ENCODE measurements around the gene PKIG.

Gene PKIG

GRCh38 chr20:44629542-44629941, 47.2 kb downstream of the PKIG start:
- Histone ChIP-seq H3K4me3 (replicated peaks; ENCODE audit: insufficient read depth, low read length) (no peak overlapping the region), H3K27ac (replicated peaks) (no peak overlapping the region), H3K27me3 (ENCODE audit: insufficient read depth, poor library complexity, severe bottlenecking) (no peaks in the 10 kb centered on the region)
- no peak for DNase-seq (ENCODE audit: low read depth in 1 of 2, low spot score in 1 of 2)
- TF ChIP-seq POLR2AphosphoS5 (IDR thresholded peaks at IDR 0.05; ENCODE audit: low read depth) (no peak), SPI1 (IDR thresholded peaks at IDR 0.05; ENCODE audit: borderline replicate concordance, low read depth) (no peak), REST (IDR thresholded peaks at IDR 0.05; ENCODE audit: insufficient replicate concordance, low read depth) (no peak), CTCF (IDR thresholded peaks at IDR 0.05; ENCODE audit: insufficient read depth, low read length) (no peak), GABPA (IDR thresholded peaks at IDR 0.05; ENCODE audit: low read depth) (no peak)

- no peak for DNase-seq (ENCODE audit: low read depth in 1 of 2, low spot score in 1 of 2)
- H3K4me3 ChIP-seq (replicated peaks; ENCODE audit: insufficient read depth, low read length): no peak overlapping the region
- H3K27ac ChIP-seq (replicated peaks): no peak overlapping the region
- TF ChIP-seq REST (IDR thresholded peaks at IDR 0.05; ENCODE audit: insufficient replicate concordance, low read depth) (no peak), SPI1 (IDR thresholded peaks at IDR 0.05; ENCODE audit: borderline replicate concordance, low read depth) (no peak)
- no peaks in the 10 kb centered on the region for H3K27me3 ChIP-seq (ENCODE audit: insufficient read depth, poor library complexity, severe bottlenecking)
Observed at GRCh38 chr20:44630297-44630696, 47.9 kb downstream of the PKIG start.

GRCh38 chr20:44632103-44632752, 49.8 kb downstream of the PKIG start:
- TF ChIP-seq POLR2AphosphoS5 (IDR thresholded peaks at IDR 0.05; ENCODE audit: low read depth) (no peak), REST (IDR thresholded peaks at IDR 0.05; ENCODE audit: insufficient replicate concordance, low read depth) (no peak), CTCF (IDR thresholded peaks at IDR 0.05; ENCODE audit: insufficient read depth, low read length) (no peak), SPI1 (IDR thresholded peaks at IDR 0.05; ENCODE audit: borderline replicate concordance, low read depth) (no peak), GABPA (IDR thresholded peaks at IDR 0.05; ENCODE audit: low read depth) (no peak)
- H3K27me3 ChIP-seq (ENCODE audit: insufficient read depth, poor library complexity, severe bottlenecking): no peaks in the 10 kb centered on the region
- H3K4me3 ChIP-seq (replicated peaks; ENCODE audit: insufficient read depth, low read length): no peak overlapping the region
- no peak overlapping the region for H3K27ac ChIP-seq (replicated peaks)
- DNase-seq (ENCODE audit: low read depth in 1 of 2, low spot score in 1 of 2): no peak

Data from HL-60 (cell line).